ENCODE results near the gene DIPK1B.
"Not testable (repeated sequence)": the region's sequence is repeated elsewhere in the genome, so short reads cannot be mapped to it uniquely, and the experiment has no call there.

Gene DIPK1B

GRCh38 chr9:136759001-136759400 is 46.6 kb downstream of the DIPK1B start:
- no peak overlapping the region for H2AFZ ChIP-seq (ENCODE audit: low read depth, low read length)
- H3K27me3 ChIP-seq (ENCODE audit: insufficient read depth, low read length): no peaks in the 10 kb centered on the region
- H3K36me3 ChIP-seq (ENCODE audit: insufficient read depth, low read length): no peaks in the 10 kb centered on the region
- H3K4me1 ChIP-seq (ENCODE audit: insufficient read depth, low read length): peaks cover 3% of the 10 kb centered on the region
- no peak overlapping the region for H3K4me3 ChIP-seq (ENCODE audit: low read length)
- H3K9me3 ChIP-seq (ENCODE audit: low read length): no peaks in the 10 kb centered on the region

DNA sequence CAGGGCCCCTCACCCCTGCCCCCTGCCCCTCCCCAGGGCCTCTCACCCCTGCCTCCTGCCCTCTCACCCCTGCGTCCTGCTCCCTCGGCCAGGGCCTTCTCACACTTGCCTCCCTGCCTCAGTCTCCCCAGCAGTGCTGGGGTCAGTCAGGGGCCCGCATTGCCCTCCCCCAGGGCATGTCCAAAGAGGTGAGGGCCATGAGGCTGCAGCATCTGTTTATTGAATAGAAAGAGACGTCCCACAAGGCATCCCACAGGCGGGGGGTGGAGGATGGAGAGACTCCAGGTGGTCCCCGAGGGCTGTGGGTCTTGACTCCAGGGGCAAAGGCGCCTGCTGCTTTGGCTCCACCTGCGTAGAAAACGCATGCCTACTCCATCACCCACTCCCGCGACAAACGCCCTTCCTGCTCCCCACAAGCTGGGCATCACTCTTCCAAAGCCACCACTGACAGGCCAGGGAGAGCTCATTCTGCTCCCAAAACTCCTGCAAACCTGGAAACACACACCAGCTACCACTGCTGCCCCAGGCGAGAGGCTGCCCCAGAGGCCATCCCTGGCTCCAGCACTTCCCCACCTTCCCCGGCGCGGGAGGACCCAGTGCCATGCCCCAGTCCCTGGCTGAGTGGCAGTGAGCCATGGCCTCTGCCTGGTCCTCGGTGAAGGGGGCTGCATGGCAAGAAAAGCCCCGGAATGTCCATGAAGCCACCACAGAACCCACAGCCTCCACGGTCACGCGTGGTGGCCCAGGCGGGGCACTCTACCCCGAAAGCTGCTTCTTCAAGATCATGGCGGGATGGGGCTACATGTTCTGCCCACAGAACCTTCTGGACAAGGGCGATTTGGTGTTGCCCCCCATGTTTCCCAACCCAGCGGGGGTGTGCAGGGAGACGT is 47.3 kb downstream of the DIPK1B start:
- no peak overlapping the region for H2AFZ ChIP-seq (ENCODE audit: low read depth, low read length)
- no peaks in the 10 kb centered on the region for H3K27me3 ChIP-seq (ENCODE audit: insufficient read depth, low read length)
- no peaks in the 10 kb centered on the region for H3K9me3 ChIP-seq (ENCODE audit: low read length)
- H3K4me3 ChIP-seq (ENCODE audit: low read length): no peak overlapping the region
- H3K4me1 ChIP-seq (ENCODE audit: insufficient read depth, low read length): peaks cover 3% of the 10 kb centered on the region
- no peaks in the 10 kb centered on the region for H3K36me3 ChIP-seq (ENCODE audit: insufficient read depth, low read length)

GRCh38 chr9:136760424-136760823 is 48.1 kb downstream of the DIPK1B start:
- Histone ChIP-seq H3K4me3 (ENCODE audit: low read length) (no peak overlapping the region), H3K4me1 (ENCODE audit: insufficient read depth, low read length) (peaks cover 3% of the 10 kb centered on the region), H2AFZ (ENCODE audit: low read depth, low read length) (no peak overlapping the region), H3K9me3 (ENCODE audit: low read length) (no peaks in the 10 kb centered on the region), H3K36me3 (ENCODE audit: insufficient read depth, low read length) (no peaks in the 10 kb centered on the region), H3K27me3 (ENCODE audit: insufficient read depth, low read length) (no peaks in the 10 kb centered on the region)

- H2AFZ ChIP-seq (ENCODE audit: low read depth, low read length); H3K9me3 ChIP-seq (ENCODE audit: low read length); H3K36me3 ChIP-seq (ENCODE audit: insufficient read depth, low read length); H3K27me3 ChIP-seq (ENCODE audit: insufficient read depth, low read length); H3K4me3 ChIP-seq (ENCODE audit: low read length); H3K4me1 ChIP-seq (ENCODE audit: insufficient read depth, low read length): not testable (repeated sequence)
Observed at GRCh38 chr9:136760834-136761544, 48.6 kb downstream of the DIPK1B start.

DNA sequence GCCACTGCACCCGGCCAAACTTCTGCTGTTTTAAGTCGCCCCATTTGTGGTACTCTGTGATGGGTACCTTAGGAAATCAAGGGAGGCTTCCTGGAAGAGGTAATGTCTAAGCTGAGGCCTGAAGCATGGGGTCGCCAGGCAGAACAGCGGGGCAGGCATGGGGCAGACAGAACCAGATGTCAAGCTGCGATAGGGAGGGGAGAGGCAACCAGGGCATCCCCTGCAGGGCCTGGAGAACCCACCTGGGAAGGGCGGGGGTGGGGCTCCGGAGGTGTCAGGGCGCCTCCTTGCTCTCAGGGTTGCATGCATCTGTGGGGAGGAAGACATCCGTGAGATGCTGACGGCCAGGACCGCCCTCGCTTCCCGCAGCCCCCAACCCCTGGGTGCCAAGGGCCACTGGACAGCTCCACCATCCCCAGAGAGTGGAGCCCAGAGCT is 49.2 kb downstream of the DIPK1B start:
- H2AFZ ChIP-seq (ENCODE audit: low read depth, low read length): no peak overlapping the region
- no peaks in the 10 kb centered on the region for H3K27me3 ChIP-seq (ENCODE audit: insufficient read depth, low read length)
- peaks cover 3% of the 10 kb centered on the region for H3K4me1 ChIP-seq (ENCODE audit: insufficient read depth, low read length)
- H3K4me3 ChIP-seq (ENCODE audit: low read length): no peak overlapping the region
- H3K9me3 ChIP-seq (ENCODE audit: low read length): no peaks in the 10 kb centered on the region
- H3K36me3 ChIP-seq (ENCODE audit: insufficient read depth, low read length): no peaks in the 10 kb centered on the region

GRCh38 chr9:136762221-136762691 is 49.9 kb downstream of the DIPK1B start:
- no peaks in the 10 kb centered on the region for H3K27me3 ChIP-seq (ENCODE audit: insufficient read depth, low read length)
- no peaks in the 10 kb centered on the region for H3K36me3 ChIP-seq (ENCODE audit: insufficient read depth, low read length)
- H3K9me3 ChIP-seq (ENCODE audit: low read length): no peaks in the 10 kb centered on the region
- peaks cover 3% of the 10 kb centered on the region for H3K4me1 ChIP-seq (ENCODE audit: insufficient read depth, low read length)
- no peak overlapping the region for H3K4me3 ChIP-seq (ENCODE audit: low read length)
- H2AFZ ChIP-seq (ENCODE audit: low read depth, low read length): no peak overlapping the region

- Histone ChIP-seq H3K4me3 (ENCODE audit: low read length) (no peak overlapping the region), H2AFZ (ENCODE audit: low read depth, low read length) (no peak overlapping the region), H3K27me3 (ENCODE audit: insufficient read depth, low read length) (no peaks in the 10 kb centered on the region)
Observed at GRCh38 chr9:136762915-136763648, 50.7 kb downstream of the DIPK1B start.

GRCh38 chr9:136763649-136764035 is 51.3 kb downstream of the DIPK1B start:
- Histone ChIP-seq H3K36me3 (ENCODE audit: insufficient read depth, low read length) (no peaks in the 10 kb centered on the region), H2AFZ (ENCODE audit: low read depth, low read length) (no peak overlapping the region), H3K4me3 (ENCODE audit: low read length) (no peak overlapping the region), H3K4me1 (ENCODE audit: insufficient read depth, low read length) (peaks cover 3% of the 10 kb centered on the region), H3K27me3 (ENCODE audit: insufficient read depth, low read length) (no peaks in the 10 kb centered on the region), H3K9me3 (ENCODE audit: low read length) (no peaks in the 10 kb centered on the region)

More at GRCh38 chr9:136762915-136763648, 50.7 kb downstream of the DIPK1B start:
- Histone ChIP-seq H3K4me1 (ENCODE audit: insufficient read depth, low read length) (peaks cover 3% of the 10 kb centered on the region), H3K9me3 (ENCODE audit: low read length) (no peaks in the 10 kb centered on the region), H3K36me3 (ENCODE audit: insufficient read depth, low read length) (no peaks in the 10 kb centered on the region)

DNA sequence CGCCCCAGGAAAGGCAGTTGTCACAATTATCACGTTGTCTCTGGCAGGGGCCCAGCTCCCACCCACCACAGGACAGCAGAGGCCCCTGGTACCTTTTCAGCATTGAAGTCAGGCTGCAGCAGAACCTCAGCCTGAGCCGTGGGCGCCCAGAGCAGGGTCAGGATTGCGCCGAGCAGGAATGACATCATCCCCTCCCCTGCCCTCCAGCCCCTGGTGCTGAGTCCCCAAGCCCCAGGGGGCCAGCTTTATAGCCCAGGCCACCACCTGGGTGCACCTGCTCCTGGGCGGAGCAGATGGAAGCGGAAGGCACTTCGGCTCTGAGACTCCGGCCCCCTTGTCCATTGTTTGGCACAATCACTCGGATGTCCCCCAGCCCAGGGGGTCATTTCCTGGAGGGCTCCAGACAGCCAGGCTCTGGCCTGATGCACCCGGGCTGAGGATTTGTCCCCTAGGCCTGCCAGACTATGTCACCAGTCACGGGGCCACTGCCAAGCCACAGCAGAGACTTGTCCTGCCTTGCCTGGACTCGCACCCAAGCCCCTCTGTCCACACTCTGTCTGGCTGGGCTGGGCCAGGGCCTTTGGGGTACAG is 52.0 kb downstream of the DIPK1B start, which contains the start of gene LCN15:
Gene LCN15 (minus strand): TSS at position 218 of the 591 bp plus-strand sequence. CDS start 30 bp downstream, at position 188.
- H3K4me1 ChIP-seq (ENCODE audit: insufficient read depth, low read length): peaks cover 3% of the 10 kb centered on the region
- H3K9me3 ChIP-seq (ENCODE audit: low read length): no peaks in the 10 kb centered on the region
- H3K27me3 ChIP-seq (ENCODE audit: insufficient read depth, low read length): no peaks in the 10 kb centered on the region
- no peaks in the 10 kb centered on the region for H3K36me3 ChIP-seq (ENCODE audit: insufficient read depth, low read length)
- no peak within 1 kb of the TSS for H3K4me3 ChIP-seq (ENCODE audit: low read length)
- H2AFZ ChIP-seq (ENCODE audit: low read depth, low read length): no peak within 1 kb of the TSS

DNA sequence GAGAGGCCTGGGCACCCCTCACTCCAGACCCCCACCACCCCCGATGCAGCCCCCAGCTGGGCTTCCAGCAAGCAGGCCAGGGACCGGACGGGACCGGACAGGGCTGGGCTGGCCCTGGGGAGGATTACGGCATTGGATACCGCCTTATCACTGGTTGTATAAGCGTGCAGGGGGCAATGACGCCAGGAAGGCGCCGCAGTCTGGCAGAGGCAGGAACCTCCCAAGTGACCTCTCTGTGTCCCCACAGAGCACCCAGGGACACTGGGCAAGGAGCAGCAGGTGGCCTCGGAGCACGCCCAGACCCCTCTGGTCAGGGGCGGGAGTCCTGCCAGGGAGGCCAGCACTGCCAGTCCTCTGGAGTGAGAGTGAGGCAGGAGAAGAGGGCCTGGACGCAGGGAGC is 52.7 kb downstream of the DIPK1B start:
- Histone ChIP-seq H3K36me3 (ENCODE audit: insufficient read depth, low read length) (no peaks in the 10 kb centered on the region), H3K27me3 (ENCODE audit: insufficient read depth, low read length) (no peaks in the 10 kb centered on the region), H3K9me3 (ENCODE audit: low read length) (no peaks in the 10 kb centered on the region), H3K4me1 (ENCODE audit: insufficient read depth, low read length) (peaks cover 6% of the 10 kb centered on the region), H3K4me3 (ENCODE audit: low read length) (no peak overlapping the region), H2AFZ (ENCODE audit: low read depth, low read length) (no peak overlapping the region)

DNA sequence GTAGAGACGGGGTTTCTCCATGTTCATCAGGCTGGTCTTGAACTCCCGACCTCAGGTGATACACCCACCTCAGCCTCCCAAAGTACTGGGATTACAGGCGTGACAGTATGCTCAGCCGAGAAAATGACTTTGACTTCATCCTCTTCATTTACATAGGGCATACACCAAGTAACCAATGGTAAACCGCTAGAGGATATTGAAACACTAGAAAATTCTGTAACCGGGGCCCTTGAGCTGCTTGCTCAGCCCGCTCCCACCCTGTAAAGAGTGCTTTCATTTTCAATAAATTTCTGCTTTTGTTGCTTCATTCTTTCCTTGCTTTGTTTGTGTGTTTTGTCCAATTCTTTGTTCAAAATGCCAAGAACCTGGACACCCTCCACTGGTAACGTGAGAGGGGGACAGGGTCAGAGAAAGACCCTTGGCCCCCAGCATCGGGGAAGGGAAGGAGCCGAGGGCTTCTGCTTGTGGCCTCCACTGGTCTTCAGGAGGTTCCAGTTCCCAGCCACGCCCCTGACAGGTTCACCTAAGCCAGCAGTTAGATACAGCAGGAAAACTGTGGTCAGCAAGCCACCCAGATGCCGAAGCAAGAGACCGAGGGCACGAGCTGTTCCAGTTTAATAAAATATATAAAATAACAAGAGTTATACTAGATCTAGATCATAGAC is 53.5 kb downstream of the DIPK1B start:
- not testable (repeated sequence) for H3K36me3 ChIP-seq (ENCODE audit: insufficient read depth, low read length); H3K4me1 ChIP-seq (ENCODE audit: insufficient read depth, low read length); H3K27me3 ChIP-seq (ENCODE audit: insufficient read depth, low read length); H2AFZ ChIP-seq (ENCODE audit: low read depth, low read length); H3K4me3 ChIP-seq (ENCODE audit: low read length); H3K9me3 ChIP-seq (ENCODE audit: low read length)

GRCh38 chr9:136766410-136767120 is 54.2 kb downstream of the DIPK1B start:
- not testable (repeated sequence) for H2AFZ ChIP-seq (ENCODE audit: low read depth, low read length); H3K36me3 ChIP-seq (ENCODE audit: insufficient read depth, low read length); H3K9me3 ChIP-seq (ENCODE audit: low read length); H3K4me1 ChIP-seq (ENCODE audit: insufficient read depth, low read length); H3K4me3 ChIP-seq (ENCODE audit: low read length); H3K27me3 ChIP-seq (ENCODE audit: insufficient read depth, low read length)

Measured in neuron (in vitro differentiated cells).